ENCODE results near the gene PTPRK.
"Not testable (repeated sequence)": the region's sequence is repeated elsewhere in the genome, so short reads cannot be mapped to it uniquely, and the experiment has no call there.

PTPRK gene

DNA sequence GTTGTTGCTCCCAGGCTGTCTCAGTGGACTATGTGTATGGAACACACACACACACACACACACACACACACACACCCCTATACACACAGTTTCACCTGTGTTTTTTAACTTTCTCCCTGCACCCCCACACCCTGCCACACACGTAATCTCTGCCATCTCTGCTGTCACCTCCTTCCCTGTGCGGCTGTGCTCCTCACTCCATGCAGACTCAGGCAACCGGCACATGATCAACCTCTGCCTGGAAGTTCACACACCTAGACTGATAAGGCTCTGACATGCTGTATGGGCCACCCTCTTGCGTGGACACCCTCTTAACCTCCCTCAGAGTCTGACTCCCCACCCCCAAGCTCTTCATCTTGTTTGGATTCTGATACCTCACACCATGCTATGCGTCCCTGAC lies 467.3 kb downstream of the PTPRK start:
- DNase-seq: no peak

GRCh38 chr6:128047989-128048388 lies 472.4 kb downstream of the PTPRK start:
- no peak for DNase-seq

GRCh38 chr6:128046033-128046432 lies 474.4 kb downstream of the PTPRK start:
- DNase-seq: no peak

DNA sequence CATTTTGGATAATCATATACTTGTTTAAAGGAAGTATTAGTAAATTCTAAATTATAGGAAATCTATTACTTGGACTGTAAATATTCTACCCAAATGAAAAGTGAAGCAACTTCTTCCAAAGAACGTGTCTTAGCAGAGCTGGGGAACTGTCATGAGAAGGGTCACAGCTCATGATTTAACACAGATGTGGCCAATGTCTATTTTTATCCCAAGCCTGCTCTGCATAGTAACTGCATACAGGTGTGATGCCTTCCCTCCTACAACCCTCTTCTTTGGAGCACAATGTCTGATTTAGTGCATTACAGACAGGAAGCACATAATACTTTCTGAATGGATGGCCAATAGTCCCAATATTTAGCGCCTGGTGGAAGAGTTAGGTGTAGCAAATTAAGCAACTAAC lies 480.9 kb downstream of the PTPRK start:
- DNase-seq: no peak

GRCh38 chr6:128036808-128037570 lies 483.4 kb downstream of the PTPRK start:
- no peak for DNase-seq

- DNase-seq: no peak
These were observed 487.2 kb downstream of the PTPRK start for GRCh38 chr6:128033156-128033555.

- no peak for DNase-seq
These were observed 488.4 kb downstream of the PTPRK start for GRCh38 chr6:128032042-128032441.

DNA sequence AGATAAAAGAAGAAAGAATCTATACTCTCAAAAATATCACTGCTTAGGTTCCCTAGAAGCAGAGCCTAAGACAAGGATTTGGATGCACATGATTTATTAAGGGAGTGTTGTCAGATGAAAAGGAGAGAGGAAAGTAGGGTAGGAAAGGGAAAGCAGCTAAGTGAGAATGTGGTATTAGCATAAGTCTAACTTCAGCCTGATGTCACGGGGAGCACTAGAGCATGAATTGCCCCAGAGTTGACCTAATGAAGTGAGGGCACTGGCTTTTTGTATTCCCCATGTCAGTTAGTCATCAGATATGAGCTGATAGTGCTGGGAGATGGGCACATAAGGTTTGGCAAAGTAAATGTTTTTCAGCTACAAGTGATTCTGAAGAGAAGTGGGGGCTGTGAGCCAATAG lies 490.6 kb downstream of the PTPRK start:
- DNase-seq: no peak

DNA sequence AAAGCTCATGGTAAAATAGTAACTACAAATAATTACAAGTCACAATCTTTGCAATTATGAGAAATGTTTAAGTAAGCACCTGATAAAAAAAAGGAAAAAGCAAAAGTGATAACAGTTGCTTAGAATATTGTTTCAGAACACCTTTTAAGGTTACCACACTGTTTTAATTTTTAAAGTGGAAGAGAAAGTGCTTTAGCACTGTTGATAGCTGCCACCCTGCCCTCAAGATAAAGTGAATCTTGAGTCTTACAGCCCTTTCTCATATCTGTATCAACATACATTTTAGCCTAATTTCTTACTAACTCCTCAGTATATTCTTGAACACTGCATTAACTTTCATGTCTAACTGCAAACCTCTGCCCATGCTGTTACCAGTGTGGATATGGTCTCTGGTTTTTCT lies 492.2 kb downstream of the PTPRK start:
- no peak for DNase-seq

DNA sequence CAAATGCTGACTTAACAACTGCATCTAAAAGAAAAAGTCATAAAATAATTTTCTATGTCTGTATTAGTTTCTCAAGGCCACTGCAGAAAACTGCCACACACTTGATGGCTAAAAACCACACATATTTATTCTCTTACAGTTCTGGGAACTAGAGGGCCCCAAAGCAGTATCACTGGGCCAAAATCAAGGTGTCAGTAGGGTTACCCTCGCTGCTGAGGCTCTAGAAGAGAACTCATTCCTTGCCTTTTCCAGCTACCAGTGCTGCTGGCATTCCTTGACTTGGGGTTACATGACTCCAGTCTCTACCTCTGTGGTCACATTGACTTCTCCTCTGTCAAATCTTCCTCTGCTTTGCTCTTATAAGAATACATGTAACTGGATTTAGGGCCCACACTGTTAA lies 494.9 kb downstream of the PTPRK start:
- DNase-seq: no peak

- DNase-seq: no peak
These were observed 495.4 kb downstream of the PTPRK start for GRCh38 chr6:128024969-128025368.

- no peak for DNase-seq
These were observed 496.4 kb downstream of the PTPRK start for GRCh38 chr6:128024046-128024445.

DNA sequence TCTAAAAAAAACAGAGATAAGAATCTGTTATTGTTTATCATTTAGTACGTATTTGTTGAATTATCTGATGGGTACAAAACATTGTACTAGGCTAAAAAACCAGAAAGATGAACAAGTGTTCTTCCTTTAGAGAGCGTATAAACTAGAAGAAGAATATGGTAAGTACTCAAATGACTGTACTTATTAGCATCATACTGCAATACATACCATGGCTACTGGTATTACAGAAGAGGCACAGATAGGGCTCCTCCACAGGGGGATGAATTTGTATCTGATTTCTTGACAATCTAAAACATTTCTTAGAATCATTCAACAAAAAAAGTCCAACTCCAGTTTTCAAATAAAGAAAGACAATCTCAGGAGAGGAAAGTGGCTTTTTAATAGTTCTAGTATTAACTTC lies 501.6 kb downstream of the PTPRK start:
- DNase-seq: no peak

DNA sequence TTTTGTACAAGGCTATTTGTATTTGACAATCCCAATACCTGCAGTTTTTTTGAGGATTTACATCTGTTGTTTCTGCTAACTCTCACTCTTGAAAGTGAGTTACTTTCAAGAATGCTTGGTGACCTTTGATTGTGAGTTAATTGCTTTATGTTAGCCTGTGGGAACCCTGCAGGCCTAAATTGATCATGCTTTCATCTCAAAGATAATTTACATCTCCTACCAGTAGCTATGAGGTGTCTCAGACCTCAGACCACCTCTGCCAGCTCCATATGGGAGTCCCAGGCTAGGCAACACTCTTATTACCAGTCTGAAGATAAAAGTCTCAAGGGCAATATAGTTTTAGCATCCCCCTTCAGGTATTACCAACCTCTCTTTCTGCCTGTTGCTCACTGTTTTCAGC lies 503.1 kb downstream of the PTPRK start:
- no peak for DNase-seq

- no peak for DNase-seq
These were observed 512.7 kb downstream of the PTPRK start for GRCh38 chr6:128007658-128008057.

- no peak for DNase-seq
These were observed 515.4 kb downstream of the PTPRK start for GRCh38 chr6:128005009-128005408.

DNA sequence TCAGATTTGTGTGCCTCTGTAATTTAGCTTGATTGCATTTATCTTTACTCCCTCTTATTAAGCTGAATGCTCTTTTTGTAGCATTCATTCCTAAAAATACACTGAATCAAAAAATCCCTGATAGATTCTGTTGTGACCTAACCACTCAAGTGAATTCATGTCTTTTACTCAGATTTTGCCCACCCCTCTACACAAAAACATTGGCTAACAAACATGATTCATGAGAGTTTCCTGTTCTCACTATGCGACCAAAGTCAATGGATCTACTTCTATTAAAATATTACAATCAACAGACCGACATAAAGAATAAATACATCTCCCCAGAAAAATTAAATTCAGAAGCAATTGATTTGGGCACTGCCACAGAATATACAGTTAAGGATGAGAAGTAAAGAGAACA lies 520.0 kb downstream of the PTPRK start:
- DNase-seq: no peak

DNA sequence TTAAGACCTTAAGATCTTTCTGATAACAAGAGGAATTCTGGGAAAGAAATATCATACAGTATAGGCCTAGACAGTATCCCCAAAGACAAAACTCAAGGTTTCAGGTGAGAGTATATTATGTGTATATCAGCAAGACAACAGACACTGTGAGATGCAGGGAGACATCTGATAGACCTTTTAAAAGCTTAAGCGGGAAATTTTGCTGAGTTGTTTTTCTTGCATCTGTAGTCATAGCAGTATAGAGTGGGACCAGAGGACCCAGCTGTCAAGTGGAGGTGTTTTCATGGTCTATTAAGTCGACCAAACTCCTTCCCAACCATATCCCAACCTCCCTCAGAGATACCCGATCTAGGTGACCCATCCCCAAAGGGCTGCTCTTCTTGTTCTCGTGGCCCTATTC lies 521.4 kb downstream of the PTPRK start:
- no peak for DNase-seq

- DNase-seq: no peak
These were observed 522.8 kb downstream of the PTPRK start for GRCh38 chr6:127997496-127998164.

GRCh38 chr6:127996925-127997324 lies 523.5 kb downstream of the PTPRK start:
- no peak for DNase-seq

DNA sequence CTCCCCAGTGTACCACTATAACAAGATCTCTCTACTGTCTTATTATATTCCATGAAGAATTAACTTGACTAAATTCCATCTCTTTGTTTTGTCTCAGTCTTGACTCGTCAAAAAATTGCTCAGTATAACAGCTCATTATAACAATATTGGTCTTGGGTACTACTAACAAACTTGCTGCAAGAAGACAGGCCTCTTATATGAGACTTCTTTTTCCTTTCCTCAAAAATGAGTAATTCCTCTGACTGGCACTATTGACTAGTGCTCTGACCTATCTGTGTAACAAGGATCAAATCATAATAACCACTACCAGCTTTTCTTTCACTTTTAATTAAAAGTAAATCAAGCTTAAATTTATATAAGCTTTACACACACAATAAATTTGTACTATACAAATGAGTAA lies 528.3 kb downstream of the PTPRK start:
- no peak for DNase-seq

DNA sequence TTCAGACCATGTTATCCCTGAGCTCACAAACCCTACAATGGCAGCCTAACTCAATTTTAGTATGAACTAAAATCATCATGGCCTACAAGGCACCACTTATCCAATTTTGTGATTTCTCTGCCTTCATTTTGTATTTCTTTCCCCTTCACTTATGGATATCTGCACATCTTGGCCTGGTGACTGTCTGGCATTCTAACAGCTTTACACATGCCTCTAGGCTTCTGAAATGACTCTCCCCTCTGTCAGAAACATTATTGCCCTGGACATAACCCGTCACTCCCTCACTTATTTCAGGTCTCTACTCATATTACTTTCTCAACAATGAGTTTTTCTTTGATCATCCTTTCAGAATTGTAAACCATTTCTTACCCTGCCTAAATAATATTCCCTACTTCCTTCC lies 530.3 kb downstream of the PTPRK start:
- no peak for DNase-seq

GRCh38 chr6:127980996-127981395 lies 539.4 kb downstream of the PTPRK start:
- DNase-seq: no peak

DNA sequence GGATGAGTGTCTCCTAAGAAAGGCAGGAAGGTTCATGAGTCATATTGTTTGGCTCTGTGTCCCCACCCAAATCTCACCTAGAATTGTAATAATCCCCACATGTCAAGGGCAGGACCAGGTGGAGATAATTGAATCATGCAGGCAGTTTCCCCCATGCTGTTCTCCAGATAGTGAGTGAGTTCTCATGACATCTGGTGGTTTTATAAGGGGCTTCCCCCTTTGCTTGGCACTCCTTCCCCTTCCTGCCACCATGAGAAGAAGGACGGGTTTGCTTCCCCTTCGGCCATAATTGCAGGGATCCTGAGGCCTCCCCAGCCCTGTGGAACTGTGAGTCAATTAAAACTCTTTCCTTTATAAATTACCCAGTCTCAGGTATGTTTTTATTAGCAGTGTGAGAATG lies 542.2 kb downstream of the PTPRK start:
- not testable (repeated sequence) for DNase-seq

DNA sequence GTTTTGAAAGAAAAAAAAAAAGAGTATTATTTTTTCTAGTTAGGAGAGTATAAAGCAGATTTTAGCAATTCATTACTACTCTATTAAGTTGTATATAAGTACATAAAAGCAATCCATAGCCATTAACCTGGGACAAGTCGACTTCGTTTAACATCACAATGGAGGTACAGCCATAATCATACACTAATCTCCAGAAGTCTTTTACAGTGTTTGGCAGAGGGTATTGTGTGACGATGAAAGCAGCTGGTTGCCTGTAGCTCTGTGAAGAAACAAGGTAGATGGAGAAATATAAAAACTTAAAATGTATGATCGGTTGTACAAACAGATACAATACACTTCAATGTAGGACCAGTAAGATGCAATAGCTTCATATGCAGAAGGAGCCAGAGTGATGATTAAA lies 543.6 kb downstream of the PTPRK start:
- DNase-seq: no peak

Data from GF-D8 (cell line).